Smooth muscle cell (in vitro differentiated cells): ENCODE results near the gene ABCB9. TPM values are rescaled to one million over a fixed set of nuclear protein-coding genes. Genes with fewer than 3 reads are reported as not detected.

Experiments
- DNase-seq: peaks from one replicate; lab custom pipeline; 2025; ENCODE audit not compliant: unreplicated experiment; lab: John Stamatoyannopoulos, UW
- H2AFZ ChIP-seq: fragments of 200-600 bp; sonication (generic); 2 replicates; pipeline ENCODE4 v1.6.0; 2016; ENCODE audit warnings: antibody characterized with exemption, low read depth, mild to moderate bottlenecking
- H3F3A ChIP-seq: fragments of 200-600 bp; sonication (generic); 2 replicates; pipeline ENCODE4 v1.6.0; 2017; ENCODE audit warnings: antibody characterized with exemption, low read depth
- H3K27ac ChIP-seq: fragments of 200-600 bp; sonication (generic); 2 replicates; pipeline ENCODE4 v1.5.1; 2016; ENCODE audit warnings: low read depth, mild to moderate bottlenecking
- H3K27me3 ChIP-seq: fragments of 200-600 bp; sonication (generic); 2 replicates; pipeline ENCODE4 v1.6.1; 2016; ENCODE audit warnings: low read depth, mild to moderate bottlenecking
- H3K36me3 ChIP-seq: fragments of 200-600 bp; sonication (generic); 2 replicates; pipeline ENCODE4 v1.5.1; 2016; ENCODE audit warnings: low read depth
- H3K4me1 ChIP-seq: fragments of 200-600 bp; sonication (generic); 2 replicates; pipeline ENCODE4 v1.5.1; 2016; ENCODE audit warnings: low read depth
- H3K4me2 ChIP-seq: fragments of 200-600 bp; sonication (generic); 2 replicates; pipeline ENCODE4 v1.6.0; 2016; ENCODE audit warnings: mild to moderate bottlenecking
- H3K4me3 ChIP-seq: fragments of 200-600 bp; sonication (generic); 2 replicates; pipeline ENCODE4 v1.5.1; 2016; ENCODE audit warnings: mild to moderate bottlenecking
- H3K79me2 ChIP-seq: fragments of 200-600 bp; sonication (generic); 2 replicates; pipeline ENCODE4 v1.6.0; 2016; ENCODE audit warnings: low read depth, mild to moderate bottlenecking
- H3K9ac ChIP-seq: fragments of 200-600 bp; sonication (generic); 2 replicates; pipeline ENCODE4 v1.6.0; 2016; ENCODE audit warnings: low read depth
- H3K9me3 ChIP-seq: fragments of 200-600 bp; sonication (generic); replicated peaks from 2 replicates; pipeline ENCODE4 v1.5.1; 2016; ENCODE audit warnings: low read depth
- H4K20me1 ChIP-seq: fragments of 200-600 bp; sonication (generic); 2 replicates; pipeline ENCODE4 v1.6.0; 2016; ENCODE audit warnings: low read depth
- CTCF ChIP-seq: fragments of 200-600 bp; sonication (generic); IDR thresholded peaks from 2 replicates; pipeline ENCODE4 v1.5.1; 2017; ENCODE audit warnings: borderline replicate concordance, mild to moderate bottlenecking, antibody characterized with exemption; ENCODE audit not compliant: insufficient read depth, poor library complexity, severe bottlenecking
- WGBS: methylation state at CpG from one replicate; pipeline ENCODE4 v1.1.7; 2016; ENCODE audit warnings: low lambda C conversion rate; 5-methylcytosine and 5-hydroxymethylcytosine counted together
- polyA plus RNA-seq: library from polyadenylated mRNA; unstranded; fragments of >200 nt; fragmentation: Nextera tagmentation; extraction: Ambion mirVana; gene quantifications from 2 replicates; pipeline ENCODE4 v1.2.1, GENCODE V29; 2016
- total RNA-seq: library from RNA; depleted of rRNA; stranded (reverse); fragments of >200 nt; gene quantifications from 2 replicates; pipeline ENCODE4 v1.2.3, GENCODE V29; 2014

Gene ABCB9
- total and polyA plus RNA-seq, 2 experiments from 2014 or later, result 8.0 to 8.2 TPM

GRCh38 chr12:122995503-122996187 is 29.4 kb upstream of the ABCB9 start:
- H2AFZ ChIP-seq, result no peak overlapping the region
- H3K4me3 ChIP-seq, result no peak overlapping the region
- TF ChIP-seq CTCF, result no peak
- H3K4me2 ChIP-seq, result no peak overlapping the region
- WGBS, result over 99% methylated on average over 15 of the region's 20 CpGs
- no peaks in the 10 kb centered on the region for H3K36me3 ChIP-seq
- H3K9ac ChIP-seq, result no peak overlapping the region
- no peaks in the 10 kb centered on the region for H4K20me1 ChIP-seq
- no peaks in the 10 kb centered on the region for H3K79me2 ChIP-seq
- no peaks in the 10 kb centered on the region for H3K27me3 ChIP-seq
- H3K9me3 ChIP-seq, result no peaks in the 10 kb centered on the region
- H3K4me1 ChIP-seq, result no peaks in the 10 kb centered on the region
- no peak for DNase-seq
- no peaks in the 10 kb centered on the region for H3F3A ChIP-seq
- no peak overlapping the region for H3K27ac ChIP-seq

- no peak overlapping the region for H3K4me2 ChIP-seq
- no peaks in the 10 kb centered on the region for H3K36me3 ChIP-seq
- no peak overlapping the region for H3K4me3 ChIP-seq
- H3K27me3 ChIP-seq, result no peaks in the 10 kb centered on the region
- H3K27ac ChIP-seq, result no peak overlapping the region
- H3K79me2 ChIP-seq, result no peaks in the 10 kb centered on the region
- H2AFZ ChIP-seq, result no peak overlapping the region
- no peak for DNase-seq
- no peaks in the 10 kb centered on the region for H3F3A ChIP-seq
- H3K9ac ChIP-seq, result no peak overlapping the region
- TF ChIP-seq CTCF, result no peak
- H3K4me1 ChIP-seq, result no peaks in the 10 kb centered on the region
- H3K9me3 ChIP-seq, result no peaks in the 10 kb centered on the region
- WGBS, result 97% methylated on average over 11 of the region's 13 CpGs
- no peaks in the 10 kb centered on the region for H4K20me1 ChIP-seq
These were observed 28.7 kb upstream of the ABCB9 start for GRCh38 chr12:122994781-122995502.

GRCh38 chr12:122994140-122994675 is 27.9 kb upstream of the ABCB9 start:
- H2AFZ ChIP-seq, result no peak overlapping the region
- no peaks in the 10 kb centered on the region for H3K36me3 ChIP-seq
- H3K27me3 ChIP-seq, result no peaks in the 10 kb centered on the region
- H4K20me1 ChIP-seq, result no peaks in the 10 kb centered on the region
- no peaks in the 10 kb centered on the region for H3K9me3 ChIP-seq
- H3K4me3 ChIP-seq, result no peak overlapping the region
- no peak for DNase-seq
- no peak overlapping the region for H3K27ac ChIP-seq
- no peak overlapping the region for H3K4me2 ChIP-seq
- H3K4me1 ChIP-seq, result no peaks in the 10 kb centered on the region
- H3K9ac ChIP-seq, result no peak overlapping the region
- WGBS, result 96% methylated on average over 10 of the region's 10 CpGs
- TF ChIP-seq CTCF, result no peak
- no peaks in the 10 kb centered on the region for H3F3A ChIP-seq
- H3K79me2 ChIP-seq, result no peaks in the 10 kb centered on the region
